Measurements from ENCODE around the gene ZNF800. TPM values are rescaled to one million over a fixed set of nuclear protein-coding genes. Genes with fewer than 3 reads are reported as not detected.

Gene ZNF800
- total and polyA plus RNA-seq, 2 of the 8 experiments (the other 6 are each of a cell fraction or from before 2014, with no cell fraction given): 1.0 to 6.5 TPM

DNA sequence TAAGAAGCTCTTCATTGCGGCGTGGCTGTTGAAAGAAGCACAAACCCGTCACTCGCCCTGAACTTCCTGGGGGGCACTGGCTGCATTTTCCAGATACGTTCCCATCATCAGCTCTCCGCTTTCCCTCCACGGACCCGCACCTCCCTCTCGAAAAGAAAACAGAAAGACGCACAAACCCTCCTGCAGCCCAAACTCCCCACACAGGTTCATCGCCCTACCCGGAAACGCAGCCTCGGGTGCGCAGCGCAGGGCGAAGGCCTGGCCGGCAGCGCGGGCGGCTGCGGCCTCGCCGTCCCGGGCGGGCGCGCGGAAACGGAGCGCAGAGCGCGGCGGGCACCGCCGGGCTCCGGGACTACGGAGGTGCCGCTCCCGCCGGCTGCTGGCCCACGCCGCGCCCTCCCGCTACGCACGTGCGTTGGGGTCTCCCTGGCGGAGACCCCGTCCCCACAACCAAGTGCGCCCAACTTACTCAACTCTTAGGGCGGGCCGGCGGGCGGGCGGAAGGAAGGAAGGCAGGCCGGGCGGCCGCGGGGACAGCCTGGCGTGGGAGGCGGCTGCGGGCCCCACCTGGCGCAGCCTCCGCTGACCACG is 822 bp downstream of the ZNF800 start (continued):
- TF ChIP-seq, protein P1, sequence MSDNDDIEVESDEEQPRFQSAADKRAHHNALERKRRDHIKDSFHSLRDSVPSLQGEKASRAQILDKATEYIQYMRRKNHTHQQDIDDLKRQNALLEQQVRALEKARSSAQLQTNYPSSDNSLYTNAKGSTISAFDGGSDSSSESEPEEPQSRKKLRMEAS (IDR thresholded peaks at IDR 0.05): 0 out of 2 replicates have a peak, but pooled peaks have one; percentile 17
- peak; percentile 69; the same call in 1 of the 2 replicates for TF ChIP-seq SUZ12 (IDR thresholded peaks at IDR 0.05; ENCODE audit: low read length)
